ACHN (cell line): ENCODE results near the gene PRXL2B.

Experiments used
- DNase-seq: peaks from one replicate; pipeline ENCODE4 v3.0.0-alpha.2; 2015
- in situ Hi-C: cut with HindIII; loops from 2 replicates; pipeline ENCODE4 v1.10.0; 2017; ENCODE audit warnings: low sequenced_read_pairs, low pct_ligation_motif_present, low pct_unique_long_range_greater_than_20kb

Gene PRXL2B

DNA sequence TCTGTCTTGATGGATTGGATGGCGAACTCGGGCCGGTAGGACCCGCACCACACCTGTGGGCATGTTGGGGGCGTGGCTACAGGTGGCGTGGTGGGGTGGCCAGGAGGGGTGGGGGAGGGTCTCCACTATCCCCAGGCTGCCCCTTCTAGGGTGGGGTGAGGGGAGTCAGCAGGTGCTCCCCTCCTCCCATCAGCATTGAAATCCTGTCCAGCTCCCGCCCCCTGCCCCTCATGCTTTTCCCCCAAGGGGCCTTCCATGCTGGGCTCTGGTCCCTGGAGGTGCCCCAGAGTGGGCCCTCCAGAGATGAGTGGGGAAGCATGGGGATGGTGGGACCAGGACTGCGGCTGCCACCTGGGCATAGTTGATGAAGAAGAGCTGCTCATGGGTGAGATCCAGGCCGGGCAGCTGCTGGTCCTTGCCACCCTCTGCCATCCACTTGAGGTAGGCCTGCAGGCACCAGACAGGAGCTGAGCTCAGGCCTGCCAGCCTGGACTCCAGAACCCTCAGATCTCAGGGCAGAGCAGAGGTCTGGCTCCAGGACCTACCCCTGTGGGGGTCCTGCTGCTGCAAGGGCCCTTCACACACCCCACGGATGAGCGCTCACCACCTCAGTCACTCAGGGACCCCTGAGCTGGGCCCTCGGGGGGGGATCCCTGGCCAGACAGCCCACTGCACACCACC, 5.1 kb downstream of the PRXL2B start:
- in situ Hi-C loops = no loop called here
- no peak for DNase-seq

DNA sequence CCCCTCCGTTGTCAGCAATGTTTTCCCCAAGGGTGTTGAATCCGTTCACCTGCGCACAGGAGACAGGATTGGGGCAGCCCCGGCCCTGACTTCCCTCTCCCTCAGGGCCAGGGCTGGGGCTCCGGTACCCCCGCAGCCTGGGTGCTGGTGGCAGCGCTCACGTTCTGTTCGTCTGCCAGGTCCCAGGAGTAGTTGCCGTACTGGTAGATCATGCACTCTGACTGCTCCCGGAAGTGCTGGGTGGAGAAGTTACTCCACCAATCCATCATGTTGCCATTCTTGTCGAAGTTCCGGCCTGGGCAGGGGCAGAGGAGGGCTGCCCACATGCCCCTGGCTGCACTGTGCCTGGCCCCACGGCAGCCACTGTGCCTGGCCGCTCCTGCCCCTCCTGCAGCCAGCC, 6.1 kb downstream of the PRXL2B start:
- no peak for DNase-seq
- in situ Hi-C loops = no loop called here

DNA sequence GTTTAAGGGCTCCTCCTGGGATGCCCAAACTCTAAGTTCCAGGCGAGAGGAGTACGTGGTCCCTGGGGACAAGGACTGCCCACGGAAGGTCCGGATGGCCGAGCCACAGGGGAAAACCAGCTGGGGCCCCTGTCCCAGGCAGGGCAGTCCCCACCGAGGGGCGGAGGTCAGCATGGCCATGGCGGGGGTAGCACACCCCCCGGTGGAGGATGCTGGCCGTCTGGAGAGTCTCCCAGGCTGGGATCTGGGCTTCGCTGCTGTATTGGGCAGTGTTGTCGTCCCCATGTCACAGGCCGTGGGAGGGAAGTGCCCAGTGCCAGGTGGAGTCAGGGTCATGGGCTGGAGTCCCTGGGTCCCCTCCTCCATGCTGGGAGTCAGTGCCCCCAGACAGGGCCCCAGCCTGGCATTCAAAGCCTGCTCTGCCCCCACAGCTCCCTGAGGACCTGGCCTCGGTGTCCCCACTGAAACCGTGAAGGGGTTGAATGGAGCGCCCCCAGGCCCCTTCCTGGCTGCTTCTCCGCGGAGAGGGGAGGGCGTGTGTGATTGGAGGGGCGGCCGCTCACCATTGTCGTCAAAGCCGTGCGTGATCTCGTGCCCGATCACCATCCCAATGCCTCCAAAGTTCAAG, 6.8 kb downstream of the PRXL2B start:
- in situ Hi-C loops = no loop called here
- DNase-seq = no peak

DNA sequence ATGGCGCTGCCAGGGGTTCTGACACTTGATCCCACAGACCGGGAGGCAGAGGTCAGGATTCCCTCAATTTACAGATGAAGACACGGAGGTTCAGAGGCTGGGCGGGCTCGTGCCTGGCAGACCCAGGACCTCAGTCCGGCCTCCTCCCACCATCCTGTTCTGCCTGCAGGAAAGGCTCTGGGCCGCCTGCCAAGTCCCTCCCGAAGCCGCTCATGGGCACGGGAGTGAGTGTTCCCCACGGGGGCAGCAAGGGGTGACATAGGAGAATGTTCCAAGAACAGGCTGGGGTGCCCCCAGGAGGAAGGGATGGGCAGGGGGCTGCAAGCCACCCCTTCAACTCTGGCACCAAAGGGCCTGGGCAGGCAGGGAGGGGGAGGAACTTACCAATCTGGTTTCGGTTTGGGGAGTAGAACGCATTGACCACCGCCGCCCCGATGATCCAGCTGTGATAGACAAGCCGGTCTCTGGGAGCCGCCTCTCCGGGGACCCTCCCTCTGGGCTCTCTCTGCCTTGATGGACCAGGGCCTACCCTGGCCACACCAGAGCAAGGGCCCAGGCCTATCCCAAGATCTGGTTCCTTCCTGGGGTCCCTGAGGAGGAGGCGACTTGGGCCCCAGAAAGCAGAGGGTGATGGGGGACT, 7.5 kb downstream of the PRXL2B start:
- no peak for DNase-seq
- in situ Hi-C loops = no loop called here

DNA sequence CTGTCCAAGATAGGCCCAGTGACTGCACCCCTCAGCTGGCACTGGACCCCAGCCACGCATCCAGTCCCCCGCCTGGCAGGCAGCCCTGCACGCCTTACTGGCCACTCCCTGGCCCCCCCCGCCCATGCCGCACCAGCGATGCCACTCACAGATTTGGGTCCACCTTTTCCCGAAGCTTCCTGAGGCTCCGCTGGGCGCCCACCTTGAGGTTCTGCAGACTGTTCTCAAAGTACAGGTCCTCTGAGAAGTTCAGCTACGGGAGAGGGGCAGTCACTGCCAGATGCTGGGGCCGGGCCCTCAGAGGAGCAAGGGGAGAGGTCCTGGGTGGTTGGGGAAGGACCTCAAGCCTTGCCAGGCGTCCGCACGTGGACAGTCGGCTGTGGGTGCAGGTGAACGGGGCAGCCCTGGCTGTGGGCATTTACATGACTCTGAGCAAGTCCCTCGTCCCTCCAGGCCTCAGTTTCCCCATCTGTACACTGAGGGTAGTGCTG, 8.1 kb downstream of the PRXL2B start:
- in situ Hi-C loops = no loop called here

DNA sequence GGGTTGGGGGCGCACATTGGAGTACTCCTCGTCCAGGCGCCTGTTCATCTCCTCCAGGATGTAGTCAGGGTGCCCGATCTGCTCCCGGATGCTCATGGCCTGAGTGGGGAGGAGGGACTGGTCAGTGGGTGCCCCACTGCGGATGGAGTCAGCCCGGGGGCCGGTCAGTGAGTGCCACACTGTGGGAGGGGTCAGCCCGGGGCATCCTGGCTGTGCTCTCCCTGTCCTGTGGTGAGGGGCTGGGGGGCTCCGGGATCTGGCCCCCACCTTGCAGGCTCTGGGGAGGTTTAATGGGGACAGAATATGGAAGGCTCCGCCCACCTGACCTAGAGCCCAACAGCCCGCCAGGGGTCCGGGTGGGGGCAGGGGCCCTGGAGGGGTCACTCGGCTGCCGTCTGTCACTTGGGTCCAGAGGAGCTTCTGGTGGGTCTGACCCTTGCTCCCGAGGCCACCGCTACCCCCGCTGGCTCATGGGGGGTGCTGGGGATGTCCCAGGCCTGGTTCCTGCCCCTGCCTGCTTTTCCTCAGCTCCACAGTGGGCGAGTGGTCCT, 8.8 kb downstream of the PRXL2B start:
- in situ Hi-C loops = no loop called here
- DNase-seq = no peak

More for the DNA sequence above, 8.1 kb downstream of the PRXL2B start:
- no peak for DNase-seq

DNA sequence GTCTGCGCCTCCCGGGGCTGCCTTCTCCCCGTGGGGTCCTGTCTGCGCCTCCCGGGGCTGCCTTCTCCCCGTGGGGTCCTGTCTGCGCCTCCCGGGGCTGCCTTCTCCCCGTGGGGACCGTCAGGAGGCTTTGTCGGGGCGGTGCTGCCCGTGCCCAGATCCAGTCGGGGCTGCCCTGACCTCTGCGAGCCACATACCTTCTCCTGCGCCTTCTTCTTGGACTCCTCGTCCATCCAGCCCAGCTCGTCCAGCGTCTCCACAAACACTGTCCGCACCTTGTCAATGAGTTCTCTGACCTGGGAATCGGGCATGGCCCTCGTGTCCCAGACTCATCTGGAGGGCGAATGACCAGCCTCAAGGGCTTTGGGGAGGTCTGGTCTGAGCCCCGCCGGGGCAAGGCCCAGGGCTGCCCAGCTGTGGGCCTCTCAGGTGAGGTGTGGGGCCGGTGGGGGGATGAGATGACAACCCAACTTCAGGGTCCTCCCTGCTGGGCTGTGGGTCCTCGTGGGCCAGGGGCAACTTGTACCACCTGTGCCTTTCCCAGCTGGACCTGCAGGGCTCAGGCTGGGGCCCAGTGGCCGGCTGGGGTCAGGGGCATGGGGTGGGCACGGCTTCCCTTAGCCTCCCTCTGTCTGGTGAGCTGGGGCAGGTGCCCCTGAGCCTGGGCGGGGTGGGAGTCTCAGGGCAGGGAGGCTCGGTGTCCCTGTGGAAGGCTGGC, 9.4 kb downstream of the PRXL2B start:
- in situ Hi-C loops = no loop called here
- no peak for DNase-seq

DNA sequence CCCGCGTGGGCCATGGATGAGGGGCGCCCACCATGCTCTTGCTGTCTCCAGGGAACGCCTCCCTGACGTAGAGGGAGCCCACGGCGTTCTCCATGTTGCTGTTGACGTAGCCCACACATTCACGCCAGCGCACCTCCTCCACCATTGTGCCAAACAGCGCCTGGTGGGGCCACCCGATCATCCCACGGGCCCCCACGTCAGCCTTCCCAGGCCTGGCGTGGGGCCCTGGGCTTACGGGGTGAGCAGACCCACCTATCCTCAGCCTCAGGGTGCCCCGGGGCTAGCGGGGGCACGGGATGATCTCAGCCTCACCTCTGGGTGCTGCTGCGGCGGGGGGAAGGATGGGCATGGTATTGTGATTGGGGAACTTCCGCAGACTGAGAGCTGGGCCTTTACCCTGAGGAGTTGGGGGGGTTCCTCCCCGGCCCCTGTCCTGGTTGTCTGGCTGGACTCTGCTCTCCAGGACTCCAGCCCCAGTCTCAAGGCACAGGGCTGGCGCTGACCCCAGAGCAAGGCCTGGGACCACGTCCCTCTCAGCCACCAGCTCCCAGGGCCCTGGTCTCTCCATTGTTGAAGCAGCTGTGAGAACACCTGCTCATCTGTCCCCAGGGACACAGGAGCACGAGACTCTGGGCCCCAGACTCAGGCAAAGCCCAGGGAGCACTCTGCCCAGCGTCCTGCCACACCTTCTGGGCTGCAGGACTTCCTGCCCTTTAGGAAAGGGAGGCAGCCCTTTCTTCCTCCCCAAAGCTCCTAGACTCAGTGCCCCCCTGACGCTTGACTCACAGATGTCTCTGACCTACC, 10.2 kb downstream of the PRXL2B start:
- in situ Hi-C loops = no loop called here
- no peak for DNase-seq

DNA sequence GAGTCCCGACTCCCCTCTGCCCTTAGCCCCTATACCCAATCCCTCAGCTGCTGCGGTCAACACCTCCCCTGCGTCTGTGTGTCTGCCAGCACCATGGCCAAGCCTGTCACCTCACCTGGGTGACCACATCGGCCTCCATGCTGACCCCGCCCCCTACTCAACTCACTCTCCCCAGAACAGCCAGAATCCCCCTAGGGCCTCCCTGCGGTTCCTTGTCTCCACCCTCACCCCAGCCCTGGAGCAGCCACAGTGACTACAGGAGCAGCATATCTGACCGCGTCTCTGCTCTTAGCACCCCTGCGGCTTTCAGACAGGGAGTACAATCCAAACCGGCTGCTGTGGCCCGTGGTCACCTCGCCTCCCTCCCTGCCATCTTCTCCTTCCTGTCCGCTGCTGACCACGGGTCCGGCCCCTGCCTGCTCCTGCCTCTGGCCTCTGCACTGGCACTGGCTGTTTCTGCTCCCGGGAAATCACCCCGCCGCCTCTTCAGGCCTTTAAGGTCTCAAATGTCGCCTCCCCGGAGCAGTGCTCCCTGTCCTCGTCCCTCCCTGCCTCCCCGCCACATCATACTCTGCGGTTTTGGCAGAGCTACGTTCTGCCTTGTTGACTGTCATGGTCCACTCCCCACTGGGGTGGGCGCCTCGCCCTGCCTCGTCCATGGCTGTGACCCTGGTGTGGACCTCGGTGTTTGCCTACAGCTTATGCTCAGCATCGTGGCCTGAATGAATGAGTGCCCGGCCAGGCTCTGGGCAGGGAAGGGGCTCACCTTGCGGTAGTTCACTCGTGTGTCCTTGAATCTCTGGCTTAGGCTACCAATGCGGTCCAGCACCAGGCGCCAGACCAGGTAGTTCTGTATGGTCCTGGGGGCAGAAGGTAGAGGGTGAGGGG, 11.1 kb downstream of the PRXL2B start:
- no peak for DNase-seq
- in situ Hi-C loops = no loop called here

DNA sequence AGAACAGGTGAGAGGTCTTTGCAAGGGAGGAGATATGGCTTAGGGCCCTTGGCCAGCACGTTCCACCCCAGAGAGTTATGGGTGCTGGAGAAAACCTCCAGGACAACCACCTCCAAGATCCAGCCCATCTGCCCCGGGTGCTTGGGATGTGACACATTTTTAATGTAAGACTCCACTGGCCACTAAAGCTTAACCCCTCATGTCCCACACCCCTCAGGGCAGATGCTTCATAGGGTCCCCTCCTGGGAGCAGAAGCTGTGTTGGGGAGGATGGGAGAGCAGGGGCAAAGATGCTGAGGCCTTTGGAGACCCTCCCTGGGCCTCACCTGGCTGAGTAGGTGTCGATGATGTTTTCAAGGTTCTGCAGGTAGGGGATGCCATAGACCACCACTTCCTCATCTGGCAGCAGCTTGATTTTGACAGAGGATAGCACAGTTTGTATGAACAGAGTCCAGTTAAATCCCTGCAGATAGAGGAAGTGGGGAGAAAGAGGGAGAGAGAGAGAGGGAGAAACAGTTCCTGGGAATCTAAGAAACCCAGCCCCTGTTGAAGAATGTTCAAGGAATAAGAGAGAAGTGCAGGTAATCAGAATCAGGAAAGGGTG, 11.9 kb downstream of the PRXL2B start:
- in situ Hi-C loops = no loop called here

DNA sequence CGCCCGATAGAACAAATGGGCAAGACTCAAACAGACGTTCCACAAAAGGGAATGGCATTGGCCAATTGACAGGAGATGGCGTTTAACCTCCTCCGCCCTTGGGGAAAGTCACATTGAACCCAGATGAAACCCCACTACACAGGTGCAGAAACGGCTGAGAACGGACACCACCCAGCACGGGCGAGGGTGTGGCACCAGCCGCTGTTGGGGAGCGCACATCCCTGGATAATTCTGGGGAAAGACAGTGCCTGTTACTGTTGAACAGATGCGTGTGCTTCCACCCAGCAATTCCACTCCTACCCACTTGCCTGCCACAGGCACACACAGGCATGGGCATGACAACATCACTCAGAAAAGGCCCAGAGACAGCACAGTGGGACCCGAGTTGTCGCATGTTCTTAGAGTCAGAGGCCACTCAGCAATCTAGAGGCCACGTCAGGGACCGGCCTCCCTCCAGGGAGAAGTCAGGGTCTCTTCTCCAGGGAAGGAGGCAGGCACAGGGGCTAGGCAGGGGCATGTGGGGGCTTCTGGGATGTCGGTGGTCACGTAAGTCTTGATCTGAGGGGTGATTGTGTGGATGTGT, 15.2 kb downstream of the PRXL2B start:
- in situ Hi-C loops = no loop called here
- DNase-seq = no peak

More for the DNA sequence above, 11.9 kb downstream of the PRXL2B start:
- no peak for DNase-seq

DNA sequence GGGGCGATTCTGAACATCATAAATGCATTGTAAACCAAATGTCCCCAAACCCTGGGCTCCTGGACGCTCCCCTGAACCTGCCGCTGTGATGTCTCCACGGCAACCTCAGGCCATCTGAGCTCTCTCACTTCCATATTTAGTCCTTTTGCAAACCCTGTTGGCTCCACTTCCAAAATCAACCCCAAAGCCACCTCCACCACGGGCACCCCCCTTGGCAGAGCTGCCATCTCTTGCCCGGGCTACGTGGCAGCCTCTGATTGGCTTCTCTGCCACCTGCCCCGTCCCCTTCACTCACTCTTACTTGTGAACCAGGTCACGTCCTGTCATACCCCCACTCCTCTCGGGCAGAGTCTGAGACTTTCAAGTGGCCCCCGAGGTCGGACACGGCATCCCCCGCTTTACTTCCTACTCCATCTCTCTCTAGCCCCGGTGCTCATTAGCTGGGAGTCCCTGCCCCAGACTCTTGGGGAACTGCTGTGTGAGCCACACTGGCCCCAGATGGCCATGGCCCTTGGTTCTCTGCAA, 15.8 kb downstream of the PRXL2B start:
- no peak for DNase-seq
- in situ Hi-C loops = no loop called here

DNA sequence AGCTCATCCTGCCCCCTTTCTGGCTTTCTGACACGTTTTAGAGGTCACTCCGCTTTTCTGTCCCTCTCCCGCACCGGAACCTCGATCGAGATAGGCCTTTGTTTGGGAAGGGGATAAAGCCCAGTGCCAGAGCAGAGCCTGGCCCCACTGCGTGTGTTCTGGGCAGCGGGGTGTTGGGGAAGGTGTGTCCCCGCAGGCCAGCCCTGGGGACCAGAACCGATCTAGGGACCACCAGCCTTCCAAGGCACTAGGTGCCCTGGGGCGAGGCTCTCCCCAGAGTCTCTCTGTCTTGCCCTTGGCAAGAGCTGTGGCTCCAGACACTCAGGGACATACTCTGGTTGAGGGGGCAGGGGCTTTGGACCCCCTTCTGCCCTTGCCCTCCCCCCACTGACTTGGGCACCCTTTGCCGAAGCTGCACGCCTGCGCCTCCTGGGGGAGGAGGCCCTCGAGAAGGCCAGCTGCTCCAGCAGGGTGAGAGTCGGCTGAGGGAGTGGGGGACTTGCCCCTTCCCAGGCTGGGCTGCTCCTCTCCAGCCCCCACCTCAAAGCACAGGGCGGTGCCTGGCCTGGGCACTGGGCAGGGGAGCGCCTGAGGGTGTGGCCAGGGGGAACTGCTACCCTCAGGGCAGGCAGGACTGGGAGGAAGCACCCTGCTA, 16.4 kb downstream of the PRXL2B start:
- DNase-seq = no peak
- in situ Hi-C loops = no loop called here

DNA sequence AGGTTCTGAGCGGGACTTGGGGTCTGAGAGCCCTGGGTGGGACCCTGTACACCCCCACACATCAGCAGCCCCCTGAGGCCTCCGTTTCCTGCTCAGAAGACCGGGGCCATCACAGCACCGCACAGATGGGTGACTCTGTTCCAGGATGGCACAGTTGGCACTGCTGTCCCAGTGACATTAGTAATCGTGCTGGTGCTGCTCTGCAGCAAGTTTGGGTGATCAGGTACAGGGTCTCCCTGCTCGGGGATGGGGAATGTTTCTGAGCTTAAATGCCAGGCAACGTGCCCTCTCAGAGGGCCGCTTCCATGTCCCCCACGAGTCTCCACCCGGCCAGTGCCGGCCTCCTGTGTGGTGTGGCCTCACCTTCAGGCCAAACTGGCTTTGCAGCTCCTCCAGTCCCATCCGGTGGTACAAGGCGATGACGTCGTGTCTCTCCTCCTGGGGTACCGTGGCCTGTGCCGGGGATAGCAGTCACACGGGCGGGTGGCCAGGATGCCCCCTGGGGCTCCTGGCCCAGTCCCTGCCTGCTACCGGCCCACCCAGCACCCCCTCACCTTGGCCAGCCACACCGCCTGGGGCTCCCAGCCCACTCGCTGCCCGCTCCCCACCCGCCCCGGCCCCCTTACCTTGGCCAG, 17.1 kb downstream of the PRXL2B start:
- DNase-seq = no peak
- in situ Hi-C loops = no loop called here

DNA sequence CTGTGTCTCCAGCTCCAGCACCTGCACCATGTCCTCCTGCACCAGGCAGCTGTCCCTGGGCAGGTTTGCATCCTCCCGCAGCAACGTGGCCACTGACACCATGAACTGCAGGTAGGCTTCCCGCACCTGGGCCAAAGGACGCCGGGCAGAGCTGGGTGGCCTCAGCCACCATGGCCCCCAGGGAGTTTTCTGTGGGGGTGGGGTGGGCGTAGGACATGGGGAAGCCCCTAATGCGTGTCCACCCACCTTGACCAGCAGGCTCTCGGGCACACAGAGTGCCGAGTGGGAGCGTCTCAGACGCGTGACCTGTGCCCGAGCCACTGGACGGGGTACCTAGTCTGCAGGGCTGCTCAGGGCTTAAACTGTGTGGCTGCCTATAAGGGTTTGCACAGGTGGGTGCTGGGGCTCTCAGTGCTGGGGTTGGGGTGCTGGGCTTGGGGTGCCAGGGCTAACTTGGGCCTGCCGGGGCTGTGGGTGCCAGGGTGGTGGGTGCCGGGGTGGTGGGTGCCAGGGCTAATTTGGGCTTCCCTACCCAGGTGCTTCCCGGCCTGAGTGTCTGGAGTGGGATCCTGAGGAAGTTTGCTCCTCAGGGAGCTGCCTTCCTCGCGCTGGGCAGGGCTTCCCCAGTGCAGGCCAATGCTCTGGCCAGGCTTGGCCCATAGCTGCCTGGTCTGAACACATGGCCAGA, 17.7 kb downstream of the PRXL2B start:
- no peak for DNase-seq
- in situ Hi-C loops = no loop called here
